ENCODE results near the gene GYS1.

The GYS1 gene

DNA sequence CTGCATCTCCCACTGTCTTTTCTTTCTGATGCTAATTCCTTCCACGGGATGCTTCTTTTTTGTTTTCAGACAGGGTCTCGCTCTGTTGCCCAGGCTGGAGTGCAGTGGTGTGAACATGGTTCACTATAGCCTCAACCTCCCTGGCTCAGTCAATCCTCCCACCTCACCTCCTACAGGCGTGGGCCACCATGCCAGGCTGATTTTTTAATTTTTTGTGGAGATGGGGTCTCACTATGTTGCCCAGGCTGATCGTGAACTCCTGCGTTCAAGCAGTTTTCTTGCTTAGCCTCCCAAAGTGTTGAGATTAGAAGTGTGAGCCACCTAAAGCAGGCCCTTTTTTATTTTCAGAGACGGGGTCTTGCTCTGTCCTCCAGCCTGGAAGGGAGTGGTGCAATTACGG, 4.8 kb downstream of the GYS1 start:
- no peak for FAIRE-seq

DNA sequence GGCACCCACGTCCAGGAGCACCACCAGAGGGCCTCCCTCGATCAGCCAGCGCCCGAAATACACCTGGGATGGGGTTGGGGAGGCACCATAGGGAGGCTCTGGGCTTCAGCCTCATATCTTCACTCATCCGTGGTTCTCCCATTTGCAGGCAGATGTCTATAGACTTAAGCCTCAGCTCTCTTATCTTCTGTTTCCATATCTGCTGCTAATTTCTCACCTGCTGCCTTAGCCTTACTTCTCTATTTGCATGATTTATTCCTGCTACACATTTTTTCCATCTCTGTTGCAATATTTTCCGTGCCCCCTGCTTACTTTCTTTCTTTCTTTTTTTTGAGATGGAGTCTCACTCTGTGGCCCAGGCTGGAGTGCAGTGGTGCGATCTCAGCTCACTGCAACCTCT, 5.8 kb downstream of the GYS1 start:
- FAIRE-seq, result no peak

DNA sequence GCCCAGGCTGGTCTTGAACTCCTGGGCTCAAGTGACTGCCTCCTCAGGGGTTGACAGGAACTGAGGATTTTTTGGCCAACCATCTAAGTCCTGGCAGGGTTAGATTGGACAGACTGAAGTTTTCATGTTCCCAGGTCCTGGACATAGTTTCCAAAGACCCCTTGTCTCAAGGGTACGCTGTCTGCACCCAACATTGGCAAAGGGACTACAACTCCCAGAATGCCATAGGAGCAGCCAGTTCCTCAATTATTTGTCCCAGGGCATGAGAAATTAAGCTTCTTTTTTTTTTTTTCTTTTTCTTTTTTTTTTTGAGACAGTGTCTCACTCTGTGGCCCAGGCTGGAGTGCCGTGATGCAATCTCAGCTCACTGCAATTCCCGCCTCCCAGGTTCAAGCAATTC, 6.9 kb downstream of the GYS1 start:
- FAIRE-seq, result no peak

DNA sequence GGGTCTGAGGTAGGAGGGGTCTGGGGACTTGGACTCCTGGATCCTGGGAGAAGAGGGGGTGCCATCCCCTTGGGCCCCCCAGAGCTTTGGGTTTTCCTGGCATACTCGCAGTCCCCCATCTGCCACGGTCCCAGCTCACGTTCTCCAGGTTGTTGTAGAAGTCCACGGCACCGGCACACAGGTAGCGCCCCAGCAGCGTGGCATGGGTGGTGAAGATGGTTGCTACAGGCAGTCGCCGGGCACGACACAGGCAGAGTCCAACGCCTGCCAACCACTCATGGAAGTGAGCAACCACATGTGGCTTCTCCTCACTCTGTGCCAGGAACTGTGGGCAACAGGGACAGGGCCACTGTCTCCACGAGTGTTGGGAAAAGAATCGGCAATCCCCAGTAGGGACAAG, 7.4 kb downstream of the GYS1 start:
- no peak for FAIRE-seq

DNA sequence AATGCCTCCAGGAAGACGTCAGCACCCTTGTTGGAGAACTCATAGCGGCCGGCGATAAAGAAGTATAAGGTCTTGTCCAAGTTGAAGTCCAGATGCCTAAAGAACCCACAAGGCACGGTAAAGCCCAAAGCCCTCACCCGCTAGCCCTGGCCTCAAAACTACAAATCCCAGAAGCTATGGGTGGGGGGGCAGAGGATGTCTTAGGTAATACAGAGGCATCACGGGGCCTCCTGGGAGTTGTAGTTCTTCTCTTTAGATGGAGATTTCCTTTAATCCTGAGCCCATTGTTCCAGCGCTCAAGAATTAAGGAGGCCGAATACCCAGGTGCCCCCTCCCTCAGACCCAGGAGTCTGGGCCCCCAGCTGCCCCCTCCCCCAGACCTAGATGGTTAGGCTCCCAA, 10.8 kb downstream of the GYS1 start:
- no peak for FAIRE-seq

DNA sequence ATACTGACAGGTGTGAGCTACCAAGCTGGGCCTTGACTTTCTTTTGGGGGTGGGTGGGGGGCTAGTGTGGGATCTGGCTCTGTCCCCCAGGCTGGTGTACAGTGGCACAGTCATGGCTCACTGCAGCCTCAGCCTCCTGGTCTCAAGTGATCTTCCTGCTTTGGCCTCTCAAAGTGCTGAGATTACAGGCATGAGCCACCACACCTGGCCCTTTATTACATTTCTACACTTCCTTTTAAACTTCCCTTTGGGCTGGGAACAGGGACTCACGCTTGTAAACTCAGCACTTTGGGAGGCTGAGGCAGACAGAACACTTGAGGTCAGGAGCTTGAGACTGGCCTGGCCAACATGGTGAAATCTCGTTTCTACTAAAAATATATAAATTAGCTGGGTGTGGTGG, 16.0 kb downstream of the GYS1 start:
- no peak for FAIRE-seq

DNA sequence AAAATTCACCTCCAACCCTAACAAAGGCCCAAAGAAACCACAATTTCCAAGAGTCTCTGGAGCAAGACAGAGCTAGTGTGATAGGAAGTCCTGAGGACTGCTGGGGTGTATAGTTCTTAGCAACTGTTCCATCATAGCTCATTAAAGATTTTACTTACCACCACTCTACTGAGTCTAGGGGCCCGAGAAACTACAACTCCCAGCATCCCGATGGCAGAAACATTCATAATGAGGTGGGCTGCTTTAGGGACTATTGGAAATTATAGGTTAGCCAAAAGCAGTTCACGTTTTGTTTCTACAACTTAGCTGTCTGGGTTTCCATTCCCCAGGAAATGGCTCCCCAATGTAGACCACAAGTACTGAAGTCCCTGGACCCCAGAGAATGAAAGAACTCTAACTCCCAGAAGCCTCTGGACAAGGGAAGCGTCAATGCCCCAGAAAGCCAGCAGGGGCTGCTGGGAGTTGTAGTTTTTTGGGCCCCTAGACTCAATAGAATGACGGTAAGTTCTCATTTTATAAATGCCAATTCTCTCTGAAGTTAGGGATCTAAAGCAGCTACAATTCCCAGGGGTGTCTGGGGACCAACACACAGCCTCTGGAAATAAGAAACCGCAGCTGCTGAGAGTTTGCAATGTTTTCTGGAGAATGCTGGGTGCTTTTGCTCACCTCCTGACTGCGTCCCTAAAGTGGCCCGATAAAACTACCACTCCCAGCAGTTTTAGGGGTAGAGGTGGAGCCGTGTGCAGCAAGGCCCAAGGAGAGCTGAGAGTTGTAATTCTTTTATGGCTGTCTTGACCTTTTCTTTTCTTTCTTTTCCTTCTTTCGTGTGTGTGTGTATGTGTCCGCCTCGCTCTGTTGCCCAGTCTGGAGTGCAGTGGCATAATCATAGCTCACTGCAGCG, 16.9 kb downstream of the GYS1 start:
- FAIRE-seq, result no peak

DNA sequence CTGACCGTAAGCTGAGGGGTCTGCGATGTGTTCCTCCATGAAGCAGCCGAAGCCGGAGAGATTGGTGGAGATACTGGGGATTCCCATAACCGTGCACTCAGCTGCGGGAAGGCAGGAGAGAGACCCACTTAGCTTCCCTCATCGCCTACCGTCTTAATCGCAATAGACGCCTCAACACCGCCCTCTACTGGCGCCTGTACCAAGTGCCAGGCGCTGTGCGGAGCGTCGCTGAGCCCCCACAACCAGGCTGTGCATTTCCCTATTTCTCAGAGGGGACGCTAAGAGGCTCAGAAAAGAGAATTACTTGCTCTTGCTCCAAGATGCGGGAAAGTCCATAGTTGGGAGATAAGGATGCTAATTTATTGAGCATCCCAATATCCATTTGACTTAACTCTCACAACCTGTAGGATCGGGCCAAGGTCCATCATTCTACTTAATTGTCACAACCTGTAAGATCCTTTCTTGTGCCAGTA, 22.1 kb downstream of the GYS1 start:
- no peak for FAIRE-seq

DNA sequence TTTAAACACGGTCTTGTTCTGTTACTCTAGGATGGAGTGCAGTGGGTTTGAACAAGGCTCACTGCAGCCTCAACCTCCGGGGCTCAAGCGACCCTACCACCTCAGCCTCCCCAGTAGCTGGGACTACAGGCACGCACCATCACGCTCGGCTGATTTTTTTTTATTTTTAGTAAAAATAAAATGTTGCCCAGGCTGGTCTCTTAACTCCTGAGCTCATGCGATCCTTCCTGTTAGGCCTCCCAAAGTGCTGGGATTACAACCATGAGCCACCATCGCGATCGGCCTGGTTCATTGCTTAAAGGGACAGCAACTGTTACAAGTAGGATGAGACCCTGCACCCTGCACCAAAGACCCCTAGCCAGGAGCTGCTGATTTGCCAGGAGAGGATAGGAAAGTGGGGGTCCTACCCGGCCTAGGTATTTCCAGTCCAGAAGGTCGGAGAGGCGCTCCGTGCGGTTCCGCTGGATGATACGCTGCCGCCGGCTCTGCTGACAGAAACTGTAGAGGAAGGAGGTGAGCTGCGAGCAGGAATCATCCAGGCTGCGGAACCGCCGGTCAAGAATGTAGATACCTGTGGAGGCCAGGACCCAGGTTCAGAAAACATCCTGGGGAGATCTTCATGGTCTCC, 22.9 kb downstream of the GYS1 start:
- FAIRE-seq, result no peak

DNA sequence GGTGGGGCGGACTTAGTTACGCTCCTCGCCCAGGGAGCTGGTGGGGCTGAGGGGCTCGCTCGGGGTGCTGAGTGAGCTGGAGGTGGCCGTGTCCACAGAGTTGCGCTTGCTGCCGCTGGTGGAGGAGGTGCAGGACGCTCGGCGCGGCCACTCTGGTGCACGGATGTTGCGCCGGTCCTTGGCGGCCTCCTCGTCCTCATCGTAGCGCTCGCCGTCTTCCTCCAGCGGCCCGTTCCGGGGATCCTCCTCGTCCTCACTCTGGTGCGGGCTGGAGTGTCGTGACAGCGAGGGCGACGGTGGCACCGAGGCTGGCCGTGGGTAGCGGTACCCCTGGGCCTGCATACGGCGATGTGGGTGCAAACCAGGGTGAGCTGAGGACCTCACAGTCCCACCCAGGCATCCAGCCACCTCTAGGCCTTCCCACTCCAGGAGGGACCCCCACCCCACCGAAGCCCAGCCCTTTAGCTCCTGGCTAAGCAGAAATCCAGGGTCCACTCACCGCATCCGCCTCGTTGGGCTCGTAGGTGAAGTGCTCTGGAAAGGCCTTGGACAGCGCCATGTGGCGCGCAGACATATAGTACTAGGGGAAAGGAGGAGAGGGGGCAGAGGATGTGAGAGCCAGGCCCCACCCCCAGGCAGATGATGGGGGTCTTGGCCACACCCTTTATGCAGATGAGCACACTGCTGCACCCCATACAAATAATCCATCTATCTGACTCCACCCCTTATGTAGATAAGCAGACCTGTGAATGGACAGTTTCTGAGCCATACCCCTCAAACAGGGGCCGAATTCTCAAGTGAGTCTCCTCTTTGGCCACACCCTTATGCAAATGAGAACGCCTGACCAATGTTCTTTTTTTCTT, 23.6 kb downstream of the GYS1 start:
- no peak for FAIRE-seq

DNA sequence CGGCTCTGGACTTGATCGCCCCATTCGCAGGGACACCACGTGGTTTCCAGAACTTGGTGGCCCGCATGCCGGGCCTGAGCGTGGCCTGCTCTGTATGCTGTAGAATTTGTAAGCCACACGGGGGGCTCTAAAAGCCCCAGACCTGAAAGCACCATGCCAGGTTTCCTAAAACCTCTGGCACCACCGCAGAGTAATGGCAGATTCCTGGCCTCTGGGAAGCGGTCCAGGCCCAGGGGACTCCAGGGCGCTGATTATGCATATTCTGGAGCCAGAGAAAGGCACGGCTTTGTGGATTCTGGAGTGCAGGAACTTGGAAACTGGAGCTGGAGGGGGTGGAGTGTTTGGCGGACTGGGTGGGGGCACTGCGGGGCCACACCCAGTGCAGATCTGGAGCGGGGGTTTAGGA, 24.3 kb downstream of the GYS1 start:
- FAIRE-seq, result no peak

DNA sequence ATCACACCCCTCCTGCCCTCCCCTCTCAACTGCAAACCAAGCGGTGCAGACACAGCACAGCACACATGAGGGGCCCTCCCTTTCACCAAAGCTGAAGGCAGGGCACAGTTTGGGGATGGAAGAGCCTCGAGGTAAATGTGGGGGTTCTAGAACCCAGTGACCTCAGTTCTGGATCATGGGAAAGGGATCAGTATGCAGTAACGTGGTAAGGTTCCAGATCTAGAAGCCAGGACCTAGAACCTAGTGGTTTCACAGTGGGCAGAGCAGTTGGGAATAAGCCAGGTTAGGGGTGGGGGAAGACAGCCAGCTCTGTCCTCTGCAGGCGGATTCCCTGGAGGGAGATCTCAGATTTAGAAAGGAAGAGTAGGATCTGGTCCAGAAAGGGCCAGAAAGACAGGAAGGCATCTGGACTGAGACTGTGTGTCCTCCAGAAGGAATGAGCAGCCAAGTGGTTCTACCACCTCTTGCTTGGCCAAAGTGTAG, 24.9 kb downstream of the GYS1 start:
- FAIRE-seq, result no peak

DNA sequence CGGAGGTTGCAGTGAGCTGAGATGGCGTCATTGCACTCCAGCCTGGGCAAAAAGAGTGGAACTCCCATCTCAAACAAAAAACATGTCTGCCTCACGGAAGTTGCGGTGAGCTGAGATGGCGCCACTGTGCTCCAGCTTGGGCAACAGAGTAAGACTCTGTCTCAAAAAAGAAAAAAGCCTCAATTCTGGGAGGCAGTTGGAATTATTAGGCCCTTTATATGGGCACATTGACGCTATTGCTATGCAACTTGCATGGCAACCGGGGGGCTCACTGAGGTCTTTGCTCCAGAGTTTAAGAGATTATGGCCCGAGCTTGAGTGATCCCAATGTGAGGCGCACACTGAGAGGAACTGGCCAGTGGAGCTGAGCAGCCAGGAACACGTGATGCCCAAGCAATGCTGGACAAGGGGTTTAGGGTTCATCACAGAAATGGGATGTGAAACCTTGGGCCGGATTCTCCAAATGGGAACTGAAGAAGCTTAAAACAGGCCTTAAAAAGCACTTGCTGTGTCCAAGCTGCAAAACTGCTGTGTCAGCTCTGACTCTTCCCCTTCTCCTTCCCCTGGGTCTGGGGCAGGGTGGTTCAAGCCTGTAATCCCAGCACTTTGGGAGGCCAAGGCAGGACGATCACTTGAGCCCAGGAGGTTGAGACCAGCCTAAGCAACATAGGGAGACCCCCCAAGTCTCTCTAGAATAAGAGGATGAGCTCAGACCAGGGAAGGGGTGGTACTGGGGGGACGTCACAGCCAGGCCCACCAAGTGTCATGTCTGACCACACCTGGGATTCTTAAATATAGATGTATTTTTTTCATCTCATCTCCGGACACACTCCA, 25.5 kb downstream of the GYS1 start:
- FAIRE-seq, result no peak

DNA sequence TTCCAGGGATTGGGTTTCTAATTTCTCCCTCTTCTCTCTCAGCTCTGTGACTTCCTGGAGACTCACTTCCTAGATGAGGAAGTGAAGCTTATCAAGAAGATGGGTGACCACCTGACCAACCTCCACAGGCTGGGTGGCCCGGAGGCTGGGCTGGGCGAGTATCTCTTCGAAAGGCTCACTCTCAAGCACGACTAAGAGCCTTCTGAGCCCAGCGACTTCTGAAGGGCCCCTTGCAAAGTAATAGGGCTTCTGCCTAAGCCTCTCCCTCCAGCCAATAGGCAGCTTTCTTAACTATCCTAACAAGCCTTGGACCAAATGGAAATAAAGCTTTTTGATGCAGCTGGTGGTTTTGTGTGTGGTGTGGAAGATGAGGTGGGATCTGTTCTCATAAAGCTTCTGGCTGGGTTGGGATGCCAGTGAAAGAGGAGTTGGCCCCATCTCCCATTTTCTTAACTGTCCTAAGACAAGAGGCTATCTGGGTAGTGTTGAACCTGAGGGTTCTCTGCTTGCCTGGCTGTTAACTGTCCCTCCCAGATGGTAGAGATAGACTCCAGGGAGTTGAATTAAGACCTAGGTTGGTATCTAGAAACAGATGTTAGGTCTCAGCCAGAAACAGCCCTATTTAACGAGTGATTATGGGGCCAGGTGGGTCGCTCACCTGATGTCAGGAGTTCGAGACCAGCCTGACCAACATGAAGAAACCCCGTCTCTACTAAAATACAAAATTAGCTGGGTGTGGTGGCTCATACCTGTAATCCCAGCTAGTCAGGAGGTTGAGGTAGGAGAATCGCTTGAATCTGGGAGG, 26.4 kb downstream of the GYS1 start:
- no peak for FAIRE-seq

DNA sequence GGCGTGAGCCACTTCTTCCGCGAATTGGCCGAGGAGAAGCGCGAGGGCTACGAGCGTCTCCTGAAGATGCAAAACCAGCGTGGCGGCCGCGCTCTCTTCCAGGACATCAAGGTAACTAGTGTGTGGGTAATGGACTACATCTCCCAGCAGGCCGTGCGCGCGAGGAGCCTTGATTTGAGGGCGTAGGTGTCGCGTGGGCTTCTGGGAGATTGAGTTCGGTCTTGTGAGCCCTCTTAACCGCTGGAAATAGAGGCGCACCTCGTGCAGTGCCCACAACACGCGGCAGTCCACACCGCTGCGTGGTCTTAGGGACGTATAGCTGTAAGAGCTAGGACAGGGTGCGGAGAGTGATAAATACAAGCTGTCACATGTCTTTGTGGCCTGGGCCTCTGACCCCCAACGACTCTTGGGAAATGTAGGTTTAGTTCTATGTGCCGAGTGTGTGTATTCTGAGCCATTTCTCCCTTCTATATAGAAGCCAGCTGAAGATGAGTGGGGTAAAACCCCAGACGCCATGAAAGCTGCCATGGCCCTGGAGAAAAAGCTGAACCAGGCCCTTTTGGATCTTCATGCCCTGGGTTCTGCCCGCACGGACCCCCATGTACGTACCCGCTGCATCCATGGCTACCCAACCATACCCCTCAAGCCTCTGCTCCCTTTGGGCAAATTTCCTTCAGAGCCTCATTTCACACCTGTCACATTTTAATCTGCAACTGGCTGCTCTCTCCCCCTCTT, 27.1 kb downstream of the GYS1 start:
- FAIRE-seq, result no peak

DNA sequence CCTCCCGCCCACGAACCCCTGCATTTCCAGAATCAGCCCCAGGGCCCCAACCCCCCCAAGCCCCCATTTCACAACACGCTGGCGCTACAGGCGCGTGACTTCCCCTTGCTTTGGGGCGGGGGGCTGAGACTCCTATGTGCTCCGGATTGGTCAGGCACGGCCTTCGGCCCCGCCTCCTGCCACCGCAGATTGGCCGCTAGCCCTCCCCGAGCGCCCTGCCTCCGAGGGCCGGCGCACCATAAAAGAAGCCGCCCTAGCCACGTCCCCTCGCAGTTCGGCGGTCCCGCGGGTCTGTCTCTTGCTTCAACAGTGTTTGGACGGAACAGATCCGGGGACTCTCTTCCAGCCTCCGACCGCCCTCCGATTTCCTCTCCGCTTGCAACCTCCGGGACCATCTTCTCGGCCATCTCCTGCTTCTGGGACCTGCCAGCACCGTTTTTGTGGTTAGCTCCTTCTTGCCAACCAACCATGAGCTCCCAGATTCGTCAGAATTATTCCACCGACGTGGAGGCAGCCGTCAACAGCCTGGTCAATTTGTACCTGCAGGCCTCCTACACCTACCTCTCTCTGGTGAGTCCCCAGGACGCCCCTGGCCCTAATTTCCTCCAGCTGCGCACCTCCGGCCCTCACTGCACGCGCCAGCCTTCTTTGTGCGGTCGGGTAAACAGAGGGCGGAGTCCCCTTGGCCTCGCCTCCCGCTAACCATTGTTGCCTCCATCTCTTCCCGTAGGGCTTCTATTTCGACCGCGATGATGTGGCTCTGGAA, 27.9 kb downstream of the GYS1 start, which contains the start of gene FTL:
FTL (plus strand) TSS at position 270 of the 766 bp plus-strand sequence; CDS start at position 469, 199 bp downstream.
- FAIRE-seq, result peak; percentile 61

DNA sequence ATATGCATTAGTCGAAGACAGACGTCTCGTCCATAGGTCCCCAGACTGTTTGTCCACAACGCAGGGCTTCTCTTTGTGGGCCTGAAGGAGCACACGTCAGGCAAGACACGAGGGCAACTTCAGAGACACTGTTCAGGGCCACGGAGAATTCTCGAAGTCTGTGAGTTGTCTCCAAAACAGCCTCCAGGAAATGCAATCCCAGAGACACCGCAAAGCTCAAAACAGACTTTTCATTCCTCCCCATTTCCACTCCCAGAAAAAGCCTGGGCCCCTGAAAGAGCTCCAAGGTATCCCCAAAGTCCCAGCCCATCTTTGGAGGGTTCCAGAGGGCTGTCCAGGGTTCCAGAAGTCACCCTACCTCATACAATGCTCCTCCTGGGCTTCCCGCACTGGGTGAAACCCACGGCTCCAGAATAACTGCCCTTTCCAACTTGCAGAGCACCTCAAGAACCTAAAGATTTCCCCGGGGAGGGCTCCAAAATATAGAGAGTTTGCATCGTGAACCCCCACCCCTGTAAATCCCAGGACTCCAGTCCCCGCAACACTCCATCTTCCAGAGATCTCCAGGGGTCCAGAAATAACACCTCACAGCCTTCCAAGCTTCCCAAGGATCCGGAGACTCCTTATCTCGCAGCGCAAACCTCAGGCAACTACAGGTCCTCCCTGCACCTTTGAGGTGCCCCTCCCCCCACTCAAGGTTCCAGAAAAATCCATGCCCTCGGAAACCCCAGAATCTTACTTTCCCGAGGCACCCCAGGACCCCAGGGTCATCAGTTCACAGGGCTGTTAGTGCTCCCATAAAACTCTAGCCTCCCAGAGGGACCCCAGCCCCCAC, 28.7 kb downstream of the GYS1 start:
- no peak for FAIRE-seq

DNA sequence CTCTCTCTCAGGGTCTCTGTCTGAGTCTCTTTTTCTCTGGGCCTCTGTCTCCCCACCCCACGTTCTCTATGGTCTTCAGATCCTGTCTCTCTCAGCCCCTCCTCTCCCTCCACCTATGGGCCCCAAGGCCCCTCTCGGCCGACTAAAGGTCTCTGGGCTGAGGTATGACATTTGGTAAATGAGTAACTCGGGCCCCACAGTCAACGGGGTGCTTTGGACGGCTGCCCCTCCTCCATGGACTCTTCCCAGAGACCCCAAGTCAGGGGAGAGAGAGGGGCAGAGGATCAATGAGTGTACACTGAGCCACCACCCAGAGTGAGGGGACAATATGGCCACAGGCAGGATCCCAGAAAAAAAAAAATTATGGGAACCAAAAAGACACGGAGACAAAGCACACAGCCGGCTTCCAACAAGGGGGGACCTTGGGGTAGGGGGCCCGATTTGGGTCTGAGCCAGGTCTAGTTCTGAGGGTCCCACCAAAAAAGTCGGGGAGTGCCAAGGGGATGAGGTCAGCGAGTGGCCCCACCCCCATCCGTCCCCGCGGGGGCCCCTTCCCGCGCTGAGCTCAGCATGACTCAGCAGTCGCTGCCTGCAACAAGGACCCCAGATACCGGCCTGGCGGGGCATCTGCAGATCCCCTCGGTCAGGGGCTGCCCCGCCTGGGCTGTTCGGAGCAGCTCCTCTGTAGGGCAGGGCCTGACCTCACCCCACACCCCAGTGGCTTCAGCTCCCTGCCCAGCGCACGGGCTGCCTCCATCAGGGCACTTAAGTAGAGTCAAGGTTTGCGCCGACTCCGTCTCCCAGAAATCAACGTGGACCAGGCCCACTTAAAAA, 29.5 kb downstream of the GYS1 start:
- no peak for FAIRE-seq
